SHP77 (cell line): Measurements from ENCODE around the gene ARRB1.

Experiments used
- DNase-seq, 2 experiments: peaks; one replicate each; lab custom pipeline; 2025; lab: John Stamatoyannopoulos, UW

The ARRB1 gene

GRCh38 chr11:75229466-75229865, 122.0 kb downstream of the ARRB1 start:
- no peak for DNase-seq

GRCh38 chr11:75225794-75226193, 125.7 kb downstream of the ARRB1 start:
- DNase-seq, result no peak

GRCh38 chr11:75223954-75224643, 127.4 kb downstream of the ARRB1 start:
- peak in 1 of 2 experiments; percentile 33 for DNase-seq

- DNase-seq, result no peak
These were observed 131.6 kb downstream of the ARRB1 start for GRCh38 chr11:75219869-75220268.

GRCh38 chr11:75214843-75215242, 136.6 kb downstream of the ARRB1 start:
- DNase-seq, result no peak

GRCh38 chr11:75214411-75214821, 137.0 kb downstream of the ARRB1 start:
- DNase-seq, result peak in 1 of 2 experiments; percentile 5
